OCI-LY3 (cell line): ENCODE measurements around the gene RALBP1.

ENCODE experiments used
- CTCF ChIP-seq: fragments of 200-600, 300-600 bp; sonication (generic); IDR thresholded peaks from 2 replicates; pipeline ENCODE4 v1.5.1; 2014; ENCODE audit warnings: antibody characterized with exemption, low read length, low read depth
- EZH2phosphoT487 ChIP-seq: fragments of 200-600 bp; shearing (Covaris generic); IDR thresholded peaks from 2 replicates; pipeline ENCODE4 v1.6.1; 2018; ENCODE audit warnings: antibody characterized with exemption, mixed run types, low read depth

- no peak for TF ChIP-seq CTCF
- no peak for TF ChIP-seq EZH2phosphoT487
These were observed 40.3 kb upstream of the RALBP1 start for GRCh38 chr18:9435041-9435440.
